B cell (primary cell): Measurements from ENCODE around the gene EFCAB13. TPM values are rescaled to one million over a fixed set of nuclear protein-coding genes. Genes with fewer than 3 reads are reported as not detected.

Experiments
- ATAC-seq: fragments of 200-7000 bp; cut with Tn5 transposase; one replicate; pipeline ENCODE4 v1.10.0; 2021; ENCODE audit warnings: low read depth, mild to moderate bottlenecking, moderate number of reproducible peaks, moderate library complexity
- CTCF ChIA-PET: fragments of 350-600 bp; sonication (Branson Sonifier 250); formaldehyde crosslinking; loops from one replicate; lab custom pipeline; 2021; ENCODE audit warnings: antibody characterized with exemption, inconsistent platforms; lab: Charles Lee
- POLR2A ChIA-PET: fragments of 350-600 bp; sonication (Branson Sonifier 250); formaldehyde crosslinking; loops from one replicate; lab custom pipeline; 2021; ENCODE audit warnings: antibody characterized with exemption; lab: Charles Lee
- DNase-seq: peaks from one replicate; pipeline ENCODE4 v3.0.0; 2013
- H2AFZ ChIP-seq: 2 replicates; pipeline ENCODE4 v1.6.1; 2012; ENCODE audit warnings: mild to moderate bottlenecking, low read depth, low read length; ENCODE audit not compliant: insufficient read depth, poor library complexity, severe bottlenecking
- H3K27ac ChIP-seq, 2 donors: 1 replicate in 1 of 2; 2 replicates in 1 of 2; pipeline ENCODE4 v1.5.1; 2012 to 2013; ENCODE audit warnings: low read length in 2 of 2, mild to moderate bottlenecking in 2 of 2, moderate library complexity in 1 of 2
- H3K27me3 ChIP-seq, 4 experiments: fragments of 200-600 bp in 1 of 4; sonication (generic) in 1 of 4; replicated peaks in 1 of 4; 1 replicate in 2 of 4; 2 replicates in 2 of 4; pipeline versions ENCODE4 v1.6.1 to v1.7.0; 2013 to 2016; ENCODE audit warnings: low read length in 3 of 4, mild to moderate bottlenecking in 2 of 4, mixed read lengths in 1 of 4, moderate library complexity in 1 of 4; ENCODE audit not compliant: insufficient read depth in 4 of 4, control insufficient read depth in 3 of 4; ENCODE audit errors: control extremely low read depth in 1 of 4
- H3K36me3 ChIP-seq, 2 experiments: replicated peaks in 1 of 2; 1 replicate in 1 of 2; 2 replicates in 1 of 2; pipeline versions ENCODE4 v1.6.1 to v1.7.1; 2013; ENCODE audit warnings: low read length in 1 of 2; ENCODE audit not compliant: insufficient read depth in 2 of 2, control insufficient read depth in 1 of 2; ENCODE audit errors: control extremely low read depth in 1 of 2, extremely low read depth in 1 of 2
- H3K4me1 ChIP-seq, 2 donors: fragments of 200-600 bp in 1 of 2; sonication (generic) in 1 of 2; 1 replicate in 1 of 2; 2 replicates in 1 of 2; pipeline versions ENCODE4 v1.5.1 to v1.6.1; 2013 to 2017; ENCODE audit warnings: low read length in 2 of 2; ENCODE audit not compliant: control insufficient read depth in 2 of 2, insufficient read depth in 2 of 2
- H3K4me2 ChIP-seq: replicated peaks from 2 replicates; pipeline ENCODE3; 2012; ENCODE audit warnings: mild to moderate bottlenecking, low read depth, low read length; ENCODE audit not compliant: poor library complexity, severe bottlenecking
- H3K4me3 ChIP-seq, 5 experiments: fragments of 200-600 bp in 1 of 5; sonication (generic) in 1 of 5; 1 replicate in 3 of 5; 2 replicates in 2 of 5; pipeline versions ENCODE4 v1.5.1 to v1.7.0; 2011 to 2016; ENCODE audit warnings: low read length in 4 of 5, mild to moderate bottlenecking in 4 of 5, low read depth in 2 of 5, control low read depth in 1 of 5, moderate library complexity in 1 of 5; ENCODE audit not compliant: insufficient read depth in 1 of 5; ENCODE audit errors: control extremely low read depth in 1 of 5, extremely low read depth in 1 of 5
- H3K79me2 ChIP-seq: fragments of 200-600 bp; sonication (generic); one replicate; pipeline ENCODE4 v1.6.0; 2016; ENCODE audit warnings: low read length; ENCODE audit not compliant: control insufficient read depth, insufficient read depth
- H3K9ac ChIP-seq: fragments of 200-600 bp; sonication (generic); 2 replicates; pipeline ENCODE4 v1.6.1; 2017; ENCODE audit warnings: mild to moderate bottlenecking, low read length, moderate library complexity
- H3K9me3 ChIP-seq, 3 donors: one replicate each; pipeline versions ENCODE4 v1.6.1 to v1.7.1; 2013; ENCODE audit warnings: low read length in 2 of 3; ENCODE audit not compliant: control insufficient read depth in 2 of 3, insufficient read depth in 1 of 3; ENCODE audit errors: control extremely low read depth in 1 of 3
- H4K20me1 ChIP-seq: 2 replicates; pipeline ENCODE4 v1.6.0; 2012; ENCODE audit warnings: mild to moderate bottlenecking, low read length; ENCODE audit not compliant: insufficient read depth, control insufficient read depth, poor library complexity, severe bottlenecking
- H3K27ac Mint-ChIP-seq: one replicate; pipeline ENCODE4 v1.8.0; 2021; ENCODE audit warnings: mixed read lengths
- H3K27me3 Mint-ChIP-seq: one replicate; pipeline ENCODE4 v1.8.0; 2021; ENCODE audit warnings: mixed read lengths
- H3K4me1 Mint-ChIP-seq: one replicate; pipeline ENCODE4 v1.8.0; 2021; ENCODE audit warnings: mixed read lengths
- H3K4me3 Mint-ChIP-seq: one replicate; pipeline ENCODE4 v1.8.0; 2021; ENCODE audit warnings: mixed read lengths
- H3K9me3 Mint-ChIP-seq: one replicate; pipeline ENCODE4 v1.8.0; 2022; ENCODE audit warnings: mixed read lengths; ENCODE audit not compliant: insufficient read depth
- CTCF ChIP-seq: fragments of 200-600 bp; IDR thresholded peaks from one replicate; pipeline ENCODE4 v1.8.0; 2022; ENCODE audit warnings: antibody characterized with exemption, mild to moderate bottlenecking
- EZH2 ChIP-seq: IDR thresholded peaks from 2 replicates; pipeline ENCODE4 v1.6.1; 2012; ENCODE audit warnings: borderline replicate concordance, low read depth, mild to moderate bottlenecking, moderate library complexity, low read length; ENCODE audit not compliant: insufficient read depth, poor library complexity, severe bottlenecking
- WGBS: methylation state at CpG from one replicate; pipeline ENCODE4 v1.1.5; 2013; ENCODE audit warnings: missing lambda C conversion rate; ENCODE audit not compliant: insufficient coverage; 5-methylcytosine and 5-hydroxymethylcytosine counted together
- intact Hi-C: fragments of 100-400 bp; cut with micrococcal nuclease; formaldehyde crosslinking; loops from one replicate; pipeline ENCODE4 v1.10.0; 2022
- polyA plus RNA-seq: library from polyadenylated mRNA; depleted of rRNA; stranded (reverse); fragments of >200 nt; gene quantifications from 2 replicates; pipeline ENCODE4 v1.2.3, GENCODE V29; 2012
- total RNA-seq, 2 donors: library from RNA; stranded (reverse); fragments of 120-200 nt in 1 of 2; gene quantifications; 1 replicate in 1 of 2; 2 replicates in 1 of 2; pipeline versions ENCODE4 v1.2.3 to v1.2.4, GENCODE V29; 2013 to 2022

EFCAB13 gene
- total and polyA plus RNA-seq, 2 donors (not counting 1 experiment from before 2014, with no cell fraction given) = 5.4 to 86.5 TPM

- no peak overlapping the region for H3K9ac ChIP-seq
- intact Hi-C loops = loop anchor here (5.0 kb wide), 1 partner anchor 39 kb away; no protein-coding TSS in a partner anchor
- ChIA-PET POLR2A (no interaction called here), CTCF (interaction anchor here (0.7 to 7.7 kb wide), 30 partner anchors 9 to 374 kb away, joined by 3 to 226 read pairs (median 5); partner anchors contain the start of gene ITGB3)
- H3K4me1 ChIP-seq = no peaks in the 10 kb centered on the region
- H3K79me2 ChIP-seq = no peaks in the 10 kb centered on the region
- no peaks in the 10 kb centered on the region for H3K27me3 ChIP-seq
- H3K27ac Mint-ChIP-seq = no peak overlapping the region
- peaks cover 6% of the 10 kb centered on the region for H3K4me1 Mint-ChIP-seq
- no peak overlapping the region for H3K4me2 ChIP-seq
- no peak overlapping the region for H3K4me3 ChIP-seq
- H3K9me3 ChIP-seq = peaks cover 0 to 4% (median 0%) of the 10 kb centered on the region in 3 donors
- no CpG with 5 or more reads among the region's 3 CpGs for WGBS
- H2AFZ ChIP-seq = no peak overlapping the region
- H3K4me3 Mint-ChIP-seq = no peak overlapping the region
- TF ChIP-seq CTCF (no peak), EZH2 (no peak)
- H3K27me3 Mint-ChIP-seq = no peaks in the 10 kb centered on the region
- no peaks in the 10 kb centered on the region for H3K9me3 Mint-ChIP-seq
- DNase-seq (no peak), ATAC-seq (no peak)
- no peaks in the 10 kb centered on the region for H3K36me3 ChIP-seq
- no peak overlapping the region for H3K27ac ChIP-seq
- H4K20me1 ChIP-seq = no peaks in the 10 kb centered on the region
Measured at GRCh38 chr17:47316311-47316710, 7.4 kb upstream of the EFCAB13 start.

- ATAC-seq (no peak), DNase-seq (no peak)
- no peak for TF ChIP-seq CTCF
- TF ChIP-seq EZH2 = no peak
- intact Hi-C loops = loop anchor here (5.0 kb wide), 1 partner anchor 40 kb away; no protein-coding TSS in a partner anchor
- no peak overlapping the region for H2AFZ ChIP-seq
- CTCF ChIA-PET = interaction anchor here (0.7 to 7.7 kb wide), 19 partner anchors 9 to 308 kb away, joined by 3 to 226 read pairs (median 6); partner anchors contain the start of gene ITGB3
- H3K4me2 ChIP-seq = no peak overlapping the region
- H3K27me3 ChIP-seq = no peaks in the 10 kb centered on the region
- no peaks in the 10 kb centered on the region for H4K20me1 ChIP-seq
- H3K4me1 ChIP-seq = no peaks in the 10 kb centered on the region
- Mint-ChIP-seq H3K9me3 (no peaks in the 10 kb centered on the region), H3K27me3 (no peaks in the 10 kb centered on the region), H3K4me1 (peaks cover 6% of the 10 kb centered on the region), H3K27ac (no peak overlapping the region), H3K4me3 (no peak overlapping the region)
- H3K36me3 ChIP-seq = no peaks in the 10 kb centered on the region
- H3K4me3 ChIP-seq = no peak overlapping the region
- peaks cover 0 to 4% (median 0%) of the 10 kb centered on the region in 3 donors for H3K9me3 ChIP-seq
- H3K9ac ChIP-seq = no peak overlapping the region
- no peaks in the 10 kb centered on the region for H3K79me2 ChIP-seq
- no peak overlapping the region for H3K27ac ChIP-seq
- POLR2A ChIA-PET = interaction anchor here (0.6 kb wide), 1 partner anchor 19 kb away, joined by 3 read pairs; no protein-coding TSS in a partner anchor
- WGBS = no CpG with 5 or more reads among the region's 2 CpGs
Measured at GRCh38 chr17:47317119-47317518, 6.6 kb upstream of the EFCAB13 start.
